Measurements from ENCODE around the gene ITSN2.

GRCh38 chr2:24153478-24153877 is 206.9 kb downstream of the ITSN2 start:
- TF ChIP-seq CTCF (IDR thresholded peaks at IDR 0.05; ENCODE audit: poor library complexity, severe bottlenecking) = no peak
- TF ChIP-seq EZH2 (IDR thresholded peaks at IDR 0.05; ENCODE audit: borderline replicate concordance, insufficient read depth, low read length, poor library complexity, severe bottlenecking) = no peak
